Gastrocnemius medialis (tissue), 4 donors: ENCODE results near the gene DIP2C.

Experiments
- CTCF ChIP-seq, 5 experiments: fragments of 450-650 bp in 3 of 5; fragments of 200-600 bp in 2 of 5; sonication (generic) in 2 of 5; IDR thresholded peaks in 4 of 5; conservative IDR thresholded peaks in 1 of 5; 1 replicate in 4 of 5; 2 replicates in 1 of 5; pipeline ENCODE4 v1.5.1; 2016 to 2019; ENCODE audit warnings: antibody characterized with exemption in 5 of 5, mild to moderate bottlenecking in 3 of 5, moderate library complexity in 3 of 5
- POLR2A ChIP-seq, 2 donors: fragments of 450-650 bp; IDR thresholded peaks; one replicate each; pipeline ENCODE4 v1.6.1; 2017; ENCODE audit warnings: antibody characterized with exemption in 2 of 2, mild to moderate bottlenecking in 2 of 2, moderate library complexity in 2 of 2

DNA sequence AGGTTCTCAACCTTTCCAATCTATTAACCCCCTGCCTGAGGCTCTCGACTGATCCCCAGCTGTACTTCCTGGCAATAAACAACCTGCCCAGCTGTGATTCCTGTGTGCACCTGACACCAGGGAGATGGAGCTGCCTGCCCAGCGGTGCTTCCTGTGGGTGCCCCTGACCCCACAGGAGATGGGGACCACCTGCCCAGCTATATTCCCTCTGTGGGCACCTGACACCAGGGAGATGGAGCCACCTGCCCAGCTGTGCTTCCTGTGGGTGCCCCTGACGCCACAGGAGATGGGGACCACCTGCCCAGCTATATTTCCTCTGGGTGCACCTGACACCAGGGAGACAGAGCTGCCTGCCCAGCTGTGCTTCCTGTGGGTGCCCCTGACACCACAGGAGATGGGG, 184.0 kb downstream of the DIP2C start:
- TF ChIP-seq CTCF (IDR thresholded peaks at IDR 0.05 in 4 of 5, conservative IDR thresholded peaks at IDR 0.05 in 1 of 5), result no peak
- no peak for TF ChIP-seq POLR2A (IDR thresholded peaks at IDR 0.05)
